OCI-LY3 (cell line): ENCODE measurements around the gene ZMYND11.

Experiments used
- EZH2phosphoT487 ChIP-seq: fragments of 200-600 bp; shearing (Covaris generic); IDR thresholded peaks from 2 replicates; pipeline ENCODE4 v1.6.1; 2018; ENCODE audit warnings: antibody characterized with exemption, mixed run types, low read depth
- TF ChIP-seq, protein P1 (sequence below): fragments of 200-600, 300-600 bp; sonication (generic); IDR thresholded peaks from 2 replicates; pipeline ENCODE4 v1.5.1; 2014; ENCODE audit warnings: antibody characterized with exemption, low read length, low read depth

DNA sequence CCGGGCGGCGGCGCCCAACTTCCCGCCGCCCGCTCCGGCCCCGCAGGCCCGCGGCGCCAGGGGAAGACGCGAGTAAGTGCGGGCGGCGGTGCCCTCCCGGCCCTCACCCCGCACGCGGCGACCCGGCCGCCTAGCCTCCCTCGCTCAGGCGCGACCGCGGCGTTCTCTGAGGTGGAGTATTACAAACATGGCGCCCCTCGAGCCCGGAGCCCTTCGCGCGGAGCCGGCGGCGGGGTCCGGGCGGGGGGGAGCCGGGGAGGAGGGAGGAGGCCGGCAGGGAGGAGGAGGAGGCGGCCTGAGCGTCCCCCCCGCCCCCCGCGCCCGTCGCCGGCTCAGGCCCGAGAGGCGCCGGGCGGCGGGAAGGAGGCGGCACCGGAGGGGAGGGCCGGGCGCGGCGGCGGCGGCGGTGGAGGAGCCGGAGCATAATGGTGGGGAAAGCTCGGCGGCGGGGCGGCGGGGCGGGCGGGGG, at the start of gene ZMYND11:
- TF ChIP-seq, protein P1, sequence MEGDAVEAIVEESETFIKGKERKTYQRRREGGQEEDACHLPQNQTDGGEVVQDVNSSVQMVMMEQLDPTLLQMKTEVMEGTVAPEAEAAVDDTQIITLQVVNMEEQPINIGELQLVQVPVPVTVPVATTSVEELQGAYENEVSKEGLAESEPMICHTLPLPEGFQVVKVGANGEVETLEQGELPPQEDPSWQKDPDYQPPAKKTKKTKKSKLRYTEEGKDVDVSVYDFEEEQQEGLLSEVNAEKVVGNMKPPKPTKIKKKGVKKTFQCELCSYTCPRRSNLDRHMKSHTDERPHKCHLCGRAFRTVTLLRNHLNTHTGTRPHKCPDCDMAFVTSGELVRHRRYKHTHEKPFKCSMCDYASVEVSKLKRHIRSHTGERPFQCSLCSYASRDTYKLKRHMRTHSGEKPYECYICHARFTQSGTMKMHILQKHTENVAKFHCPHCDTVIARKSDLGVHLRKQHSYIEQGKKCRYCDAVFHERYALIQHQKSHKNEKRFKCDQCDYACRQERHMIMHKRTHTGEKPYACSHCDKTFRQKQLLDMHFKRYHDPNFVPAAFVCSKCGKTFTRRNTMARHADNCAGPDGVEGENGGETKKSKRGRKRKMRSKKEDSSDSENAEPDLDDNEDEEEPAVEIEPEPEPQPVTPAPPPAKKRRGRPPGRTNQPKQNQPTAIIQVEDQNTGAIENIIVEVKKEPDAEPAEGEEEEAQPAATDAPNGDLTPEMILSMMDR: no peak
- no peak for TF ChIP-seq EZH2phosphoT487
